Jurkat, Clone E6-1 (cell line): Measurements from ENCODE around the gene SCNN1A.

Experiments
- DNase-seq: peaks from one replicate; pipeline ENCODE4 v3.0.0-alpha.2; 2011; ENCODE audit warnings: low read depth, low spot score
- H3K4me3 ChIP-seq: 2 replicates; pipeline ENCODE4 v1.5.1; 2011; ENCODE audit warnings: mild to moderate bottlenecking, low read length, control low read depth, moderate library complexity

Gene SCNN1A

GRCh38 chr12:6337958-6338433, 37.4 kb downstream of the SCNN1A start:
- H3K4me3 ChIP-seq, result peak overlapping the region; percentile 70
- DNase-seq, result peak; percentile 57

GRCh38 chr12:6336889-6337853, 38.2 kb downstream of the SCNN1A start:
- peak overlapping the region; percentile 70 for H3K4me3 ChIP-seq
- DNase-seq, result peak; percentile 94

- peak; percentile 83 for DNase-seq
Observed at GRCh38 chr12:6336079-6336888, 39.1 kb downstream of the SCNN1A start.

GRCh38 chr12:6335451-6336078, 39.8 kb downstream of the SCNN1A start:
- peak overlapping the region; percentile 70 for H3K4me3 ChIP-seq

More at GRCh38 chr12:6336079-6336888, 39.1 kb downstream of the SCNN1A start:
- peak overlapping the region; percentile 70 for H3K4me3 ChIP-seq

GRCh38 chr12:6334940-6335450, 40.4 kb downstream of the SCNN1A start:
- no peak for DNase-seq
- peak overlapping the region; percentile 70 for H3K4me3 ChIP-seq

More at GRCh38 chr12:6335451-6336078, 39.8 kb downstream of the SCNN1A start:
- peak; percentile 91 for DNase-seq

GRCh38 chr12:6334359-6334758, 41.0 kb downstream of the SCNN1A start:
- H3K4me3 ChIP-seq, result no peak overlapping the region
- no peak for DNase-seq

- no peak overlapping the region for H3K4me3 ChIP-seq
Observed at GRCh38 chr12:6333566-6333965, 41.8 kb downstream of the SCNN1A start.

GRCh38 chr12:6333029-6333428, 42.3 kb downstream of the SCNN1A start:
- no peak for DNase-seq
- H3K4me3 ChIP-seq, result no peak overlapping the region

More at GRCh38 chr12:6333566-6333965, 41.8 kb downstream of the SCNN1A start:
- no peak for DNase-seq

- H3K4me3 ChIP-seq, result no peak overlapping the region
- no peak for DNase-seq
Observed at GRCh38 chr12:6332459-6332858, 42.9 kb downstream of the SCNN1A start.

- H3K4me3 ChIP-seq, result no peak overlapping the region
- DNase-seq, result no peak
Observed at GRCh38 chr12:6330999-6331714, 44.2 kb downstream of the SCNN1A start.

- no peak for DNase-seq
- H3K4me3 ChIP-seq, result no peak overlapping the region
Observed at GRCh38 chr12:6330192-6330591, 45.2 kb downstream of the SCNN1A start.

- no peak overlapping the region for H3K4me3 ChIP-seq
- no peak for DNase-seq
Observed at GRCh38 chr12:6329703-6330064, 45.7 kb downstream of the SCNN1A start.

GRCh38 chr12:6328945-6329702, 46.2 kb downstream of the SCNN1A start:
- no peak for DNase-seq
- H3K4me3 ChIP-seq, result no peak overlapping the region

- no peak overlapping the region for H3K4me3 ChIP-seq
- DNase-seq, result no peak
Observed at GRCh38 chr12:6328045-6328779, 47.2 kb downstream of the SCNN1A start.

GRCh38 chr12:6327229-6328041, 47.9 kb downstream of the SCNN1A start:
- DNase-seq, result no peak

More at GRCh38 chr12:6327229-6328041, 47.9 kb downstream of the SCNN1A start:
- H3K4me3 ChIP-seq, result no peak overlapping the region
